NT2/D1 (cell line): ENCODE data around the gene PRICKLE1.

Experiments
- SUZ12 ChIP-seq: IDR thresholded peaks from 2 replicates; pipeline ENCODE4 v1.6.1; 2011; ENCODE audit not compliant: insufficient read length, insufficient read depth; ENCODE audit errors: extremely low read depth
- YY1 ChIP-seq: IDR thresholded peaks from 2 replicates; pipeline ENCODE4 v1.6.1; 2011; ENCODE audit not compliant: insufficient read length, insufficient read depth
- ZNF274 ChIP-seq: IDR thresholded peaks from 2 replicates; pipeline ENCODE4 v1.6.1; 2011; ENCODE audit warnings: mild to moderate bottlenecking, low read depth, low read length

DNA sequence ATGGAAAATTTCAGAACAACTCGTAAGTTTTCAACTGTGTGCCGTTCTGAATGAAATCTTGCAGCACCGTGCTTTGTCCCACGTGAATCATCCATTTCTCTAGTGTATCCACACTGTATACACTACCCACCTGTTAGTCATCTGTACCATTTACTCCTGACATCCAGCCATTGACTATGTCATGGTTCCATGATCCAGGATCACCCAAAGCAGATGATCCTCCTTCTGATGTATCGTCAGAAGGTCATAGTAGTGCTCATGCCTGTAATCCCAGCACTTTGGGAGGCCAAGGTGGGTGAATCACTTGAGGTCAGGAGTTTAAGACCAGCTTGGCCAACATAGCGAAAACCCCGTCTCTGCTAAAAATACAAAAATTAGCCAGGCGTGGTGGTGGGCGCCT, 140.7 kb downstream of the PRICKLE1 start:
- no peak for TF ChIP-seq SUZ12
- TF ChIP-seq YY1 = no peak
- TF ChIP-seq ZNF274 = no peak
